ENCODE results near the gene RETREG1.

Gene RETREG1

DNA sequence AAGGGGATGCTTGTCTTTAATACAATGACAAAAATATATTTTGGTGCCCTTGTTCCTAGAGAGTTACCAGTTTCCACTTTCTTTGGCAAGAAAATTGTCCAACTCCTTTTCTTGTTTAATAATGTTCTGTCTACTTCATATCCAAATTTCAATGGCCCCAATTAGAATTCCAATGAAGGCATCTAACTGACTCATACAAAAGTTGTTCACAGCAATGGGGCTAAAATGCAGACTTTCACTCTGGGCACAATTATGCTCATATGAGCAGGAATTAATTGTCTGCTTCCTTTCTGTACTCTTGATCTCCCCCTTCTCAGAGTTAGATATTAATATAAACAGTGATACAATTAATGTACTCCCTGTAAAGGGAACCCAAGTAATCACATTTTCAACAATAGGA is 109.1 kb downstream of the RETREG1 start:
- H3K27ac ChIP-seq, result no peak overlapping the region
- no peak for TF ChIP-seq ZFX (IDR thresholded peaks at IDR 0.05)
- TF ChIP-seq, protein P1, sequence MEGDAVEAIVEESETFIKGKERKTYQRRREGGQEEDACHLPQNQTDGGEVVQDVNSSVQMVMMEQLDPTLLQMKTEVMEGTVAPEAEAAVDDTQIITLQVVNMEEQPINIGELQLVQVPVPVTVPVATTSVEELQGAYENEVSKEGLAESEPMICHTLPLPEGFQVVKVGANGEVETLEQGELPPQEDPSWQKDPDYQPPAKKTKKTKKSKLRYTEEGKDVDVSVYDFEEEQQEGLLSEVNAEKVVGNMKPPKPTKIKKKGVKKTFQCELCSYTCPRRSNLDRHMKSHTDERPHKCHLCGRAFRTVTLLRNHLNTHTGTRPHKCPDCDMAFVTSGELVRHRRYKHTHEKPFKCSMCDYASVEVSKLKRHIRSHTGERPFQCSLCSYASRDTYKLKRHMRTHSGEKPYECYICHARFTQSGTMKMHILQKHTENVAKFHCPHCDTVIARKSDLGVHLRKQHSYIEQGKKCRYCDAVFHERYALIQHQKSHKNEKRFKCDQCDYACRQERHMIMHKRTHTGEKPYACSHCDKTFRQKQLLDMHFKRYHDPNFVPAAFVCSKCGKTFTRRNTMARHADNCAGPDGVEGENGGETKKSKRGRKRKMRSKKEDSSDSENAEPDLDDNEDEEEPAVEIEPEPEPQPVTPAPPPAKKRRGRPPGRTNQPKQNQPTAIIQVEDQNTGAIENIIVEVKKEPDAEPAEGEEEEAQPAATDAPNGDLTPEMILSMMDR (conservative IDR thresholded peaks at IDR 0.05), result no peak

DNA sequence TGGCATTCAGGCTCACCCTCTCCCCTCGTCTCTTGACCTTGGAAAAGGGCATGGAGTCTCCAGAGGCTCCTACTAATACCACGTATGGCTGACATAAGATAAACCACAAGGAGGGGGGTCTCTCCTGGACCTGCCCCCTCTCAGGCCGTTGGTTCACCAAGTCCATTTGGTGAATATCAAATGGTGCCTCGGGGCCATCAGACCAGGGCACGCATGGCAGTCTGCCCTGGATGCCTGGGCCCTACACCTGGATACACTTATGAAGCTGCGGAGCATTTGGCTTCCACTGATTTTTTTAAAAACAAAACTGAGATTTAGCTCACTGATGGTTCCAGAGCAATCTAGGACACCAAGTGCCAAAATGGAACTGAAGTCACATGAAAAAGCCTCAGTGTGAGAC is 110.9 kb downstream of the RETREG1 start:
- H3K27ac ChIP-seq, result no peak overlapping the region
- no peak for TF ChIP-seq ZFX (IDR thresholded peaks at IDR 0.05)
- TF ChIP-seq, protein P1 (conservative IDR thresholded peaks at IDR 0.05), result no peak

DNA sequence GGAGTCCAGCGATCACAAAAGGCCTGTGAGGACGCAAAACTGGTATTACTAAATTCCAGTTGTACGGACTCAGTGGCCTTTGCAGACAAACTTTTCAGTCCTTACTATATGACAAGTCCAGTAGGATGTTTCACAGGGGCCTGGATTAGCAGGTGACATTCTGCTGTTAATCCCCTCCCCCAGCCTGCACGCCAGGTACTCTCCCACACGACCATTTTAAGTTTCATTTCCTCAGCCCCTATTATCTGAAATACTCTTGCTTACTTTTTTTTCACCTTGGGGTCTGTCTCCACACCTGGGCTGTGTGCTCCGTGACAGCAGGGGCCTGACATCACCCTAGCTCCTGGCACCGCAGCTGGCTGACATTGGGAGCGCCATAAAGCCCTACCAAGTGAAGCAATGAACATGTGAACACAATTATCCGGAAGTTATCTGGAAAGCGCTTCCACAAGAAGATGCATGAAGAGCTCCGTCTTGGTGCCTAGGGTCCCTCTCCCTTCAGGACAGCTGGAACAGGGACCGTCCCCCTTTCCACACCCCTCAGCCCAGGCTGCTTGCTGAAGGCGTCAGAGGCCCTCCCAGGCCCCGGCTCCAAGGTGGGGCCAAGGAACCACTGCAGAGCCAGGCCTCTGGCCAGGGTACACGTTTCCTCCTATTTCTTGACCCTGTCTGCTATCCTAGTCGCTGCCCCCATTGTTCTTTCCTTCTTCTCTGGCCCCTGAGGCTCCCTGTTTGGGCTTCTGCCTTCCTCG is 111.5 kb downstream of the RETREG1 start:
- no peak overlapping the region for H3K27ac ChIP-seq
- TF ChIP-seq, protein P1 (conservative IDR thresholded peaks at IDR 0.05), result no peak
- TF ChIP-seq ZFX (IDR thresholded peaks at IDR 0.05), result no peak

DNA sequence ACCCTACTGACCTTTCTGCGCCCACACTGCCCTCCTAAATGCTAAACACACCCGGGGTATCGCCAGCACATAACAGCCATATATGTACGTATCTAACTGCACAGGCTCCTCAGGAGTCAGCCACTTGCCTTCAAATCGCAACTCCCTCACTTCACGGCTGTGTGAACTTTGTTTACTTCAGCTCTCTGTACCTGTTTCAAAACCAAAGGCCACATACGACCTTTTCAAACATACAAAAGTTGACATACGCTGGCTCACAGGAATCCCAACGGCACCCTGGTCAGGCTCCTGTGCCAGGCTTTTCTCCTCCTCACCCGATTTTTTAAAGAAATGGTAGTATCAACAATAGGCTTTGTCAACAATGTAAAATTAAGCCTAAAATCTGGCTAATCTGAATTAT is 112.2 kb downstream of the RETREG1 start:
- TF ChIP-seq ZFX (IDR thresholded peaks at IDR 0.05), result no peak
- TF ChIP-seq, protein P1 (conservative IDR thresholded peaks at IDR 0.05), result no peak
- H3K27ac ChIP-seq, result no peak overlapping the region

DNA sequence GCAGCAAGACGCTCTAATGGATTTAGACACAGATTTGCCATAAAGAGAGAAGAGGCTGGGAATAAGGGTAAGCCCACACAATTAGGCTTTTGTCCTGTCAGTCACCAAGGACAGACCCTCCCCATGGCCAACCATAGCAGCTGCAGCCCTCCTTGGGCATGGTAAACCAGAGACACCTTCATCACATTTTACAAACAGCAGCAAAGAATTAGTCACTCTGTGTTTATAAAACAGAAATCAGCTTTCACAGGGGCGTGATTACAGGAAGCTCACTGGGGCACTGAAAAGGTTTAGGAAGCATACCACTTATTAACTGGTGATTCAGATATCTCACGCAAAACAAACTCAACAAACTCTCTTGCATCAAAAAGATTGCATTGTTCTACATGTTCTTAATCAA is 113.9 kb downstream of the RETREG1 start:
- TF ChIP-seq ZFX (IDR thresholded peaks at IDR 0.05), result no peak
- TF ChIP-seq, protein P1 (conservative IDR thresholded peaks at IDR 0.05), result no peak

DNA sequence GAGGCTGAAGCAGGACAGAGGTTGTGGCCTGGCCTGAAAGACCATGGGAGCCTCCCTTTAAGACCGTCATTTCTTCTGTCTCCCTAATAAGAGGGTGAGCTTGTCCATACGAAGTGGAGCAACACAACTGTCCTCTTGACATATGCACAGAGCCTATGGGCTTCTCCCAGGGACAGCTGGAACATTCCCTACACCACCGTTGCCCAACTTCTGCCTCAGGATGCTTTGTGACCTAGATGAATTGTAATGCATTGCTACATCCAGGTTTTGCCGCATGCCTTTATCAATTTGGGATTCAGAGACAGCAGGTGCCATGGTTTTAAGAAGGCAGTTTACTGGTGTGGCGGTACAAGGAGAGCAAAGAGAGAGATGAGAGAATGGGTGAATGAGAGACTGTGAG is 116.8 kb downstream of the RETREG1 start:
- TF ChIP-seq ZFX (IDR thresholded peaks at IDR 0.05), result no peak
- TF ChIP-seq, protein P1 (conservative IDR thresholded peaks at IDR 0.05), result no peak
- no peak overlapping the region for H3K27ac ChIP-seq

More for the DNA sequence above, 113.9 kb downstream of the RETREG1 start:
- H3K27ac ChIP-seq, result no peak overlapping the region

DNA sequence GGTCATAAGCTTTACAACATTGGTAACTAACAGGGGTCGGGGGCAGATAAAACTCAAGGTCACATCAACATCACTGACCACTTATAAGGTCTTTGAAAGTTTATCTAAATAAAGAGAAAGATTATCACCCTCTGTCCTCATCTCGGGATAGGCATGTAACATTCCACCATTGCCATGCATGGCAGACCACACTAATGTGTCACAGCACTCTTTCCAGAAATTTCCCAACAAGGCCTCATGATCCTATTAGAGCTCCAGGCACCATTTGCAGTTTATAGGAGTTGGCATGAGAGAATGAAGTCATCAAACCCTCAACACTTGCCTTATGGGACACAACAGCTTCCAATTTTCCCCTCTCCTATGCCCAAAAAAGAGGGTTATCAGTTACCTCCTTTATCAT is 119.3 kb downstream of the RETREG1 start:
- no peak for TF ChIP-seq ZFX (IDR thresholded peaks at IDR 0.05)
- TF ChIP-seq, protein P1 (conservative IDR thresholded peaks at IDR 0.05), result no peak
- H3K27ac ChIP-seq, result no peak overlapping the region

Data from C4-2B (cell line).